ENCODE measurements around the gene CNOT3. TPM values are rescaled to one million over a fixed set of nuclear protein-coding genes. Genes with fewer than 3 reads are reported as not detected.

The CNOT3 gene
- total RNA-seq, 1 experiment from 2014 or later = 76.7 TPM

DNA sequence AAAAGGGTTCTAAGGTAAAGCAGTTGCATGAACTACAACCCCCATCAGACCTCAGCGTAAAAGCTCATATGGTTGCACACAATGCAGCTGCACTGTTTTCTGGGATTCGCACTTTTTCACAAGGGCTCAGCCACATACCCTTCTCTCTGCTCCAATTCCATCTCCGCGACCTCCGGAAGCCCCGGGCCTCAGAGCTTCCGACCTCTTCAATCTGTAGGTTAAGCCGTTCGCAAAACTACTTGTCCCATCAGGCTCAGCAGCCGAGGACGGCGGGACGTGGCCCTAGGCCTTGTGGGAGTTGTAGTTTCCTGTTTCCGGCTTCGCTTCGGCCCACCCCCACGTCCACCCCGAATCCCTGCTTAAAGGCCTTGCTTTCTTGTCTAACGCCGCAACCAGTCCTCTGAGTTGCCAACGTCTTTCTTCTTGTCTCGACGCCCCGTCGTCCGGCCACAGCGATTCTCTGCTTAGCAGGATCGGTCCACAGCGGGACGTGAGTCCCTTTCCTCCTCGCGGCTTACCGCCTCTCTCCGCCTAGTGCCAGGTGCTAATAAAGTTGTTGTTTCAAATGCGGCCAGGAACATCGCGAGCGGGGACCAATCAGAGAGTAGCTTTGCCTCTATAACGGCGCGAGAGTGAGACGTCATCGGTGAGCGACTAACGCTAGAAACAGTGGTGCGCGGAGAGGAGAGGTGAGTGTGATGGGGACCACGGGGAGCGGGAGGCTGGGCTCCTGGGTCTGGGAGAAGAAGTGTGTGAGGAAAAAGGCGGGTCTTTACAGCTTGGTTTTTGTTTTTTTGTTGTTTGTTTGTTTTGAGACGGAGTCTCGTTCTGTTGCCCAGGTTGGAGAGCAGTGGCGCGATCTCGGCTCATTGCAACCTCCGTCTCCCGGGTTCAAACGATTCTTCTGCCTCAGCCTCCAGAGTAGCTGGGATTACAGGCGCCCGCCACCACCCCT lies 22.2 kb upstream of the CNOT3 start, which contains the start of the genes PRPF31 and TFPT (continued):
- TF ChIP-seq POLR2AphosphoS5 (IDR thresholded peaks at IDR 0.05; ENCODE audit: low read depth, low read length) (peak; percentile 84), EZH2 (IDR thresholded peaks at IDR 0.05) (no peak), CBX3 (IDR thresholded peaks at IDR 0.05; ENCODE audit: low read depth) (peak; percentile 90), ZFX (IDR thresholded peaks at IDR 0.05) (peak; percentile 97), RAD21 (IDR thresholded peaks at IDR 0.05; ENCODE audit: low read depth) (no peak), CEBPB (IDR thresholded peaks at IDR 0.05; ENCODE audit: low read depth) (no peak)

GRCh38 chr19:54121259-54121658 lies 16.3 kb upstream of the CNOT3 start:
- no peak overlapping the region for H3K9ac ChIP-seq (ENCODE audit: low read length)
- ChIA-PET POLR2A (no interaction called here), CTCF (no interaction called here), RAD21 (ENCODE audit: low non-redundant PET in 1 of 2, low total read pairs in 2 of 2, uncharacterized antibody in 2 of 2, unreplicated experiment in 2 of 2) (no interaction called here)
- H3K4me1 ChIP-seq (ENCODE audit: control insufficient read depth in 1 of 2, insufficient read depth in 2 of 2, low read length in 2 of 2) = peaks cover 6 to 10% of the 10 kb centered on the region in 2 experiments; a peak in 3 of 4 replicates
- BruUV-seq (replicated peaks) = no TSS peak
- H3K9me2 ChIP-seq (ENCODE audit: insufficient read depth) = no peaks in the 10 kb centered on the region
- H3K36me3 ChIP-seq (ENCODE audit: control insufficient read depth in 1 of 2, insufficient read depth in 2 of 2, low read length in 2 of 2) = peaks cover 29 to 46% of the 10 kb centered on the region in 2 experiments; a peak in 3 of 4 replicates
- H3K79me2 ChIP-seq (ENCODE audit: insufficient read depth, low read length) = peaks cover 24% of the 10 kb centered on the region
- no peak overlapping the region for H3K27ac ChIP-seq (ENCODE audit: low read depth, low read length)
- no peak for ATAC-seq
- no peak for DNase-seq (ENCODE audit: low read depth, low spot score)
- H3K27me3 ChIP-seq (ENCODE audit: insufficient read depth, low read length) = no peaks in the 10 kb centered on the region
- intact Hi-C loops (cut with micrococcal nuclease) = no loop called here
- no peak overlapping the region for H2AFZ ChIP-seq (ENCODE audit: low read depth, low read length, poor library complexity, severe bottlenecking)
- H4K20me1 ChIP-seq (ENCODE audit: insufficient read depth) = no peaks in the 10 kb centered on the region
- H3K4me2 ChIP-seq (ENCODE audit: low read length) = no peak overlapping the region
- no peaks in the 10 kb centered on the region for H3K9me3 ChIP-seq (ENCODE audit: control insufficient read depth in 1 of 2, insufficient read depth in 1 of 2, low read depth in 1 of 2, low read length in 2 of 2)
- H3K4me3 ChIP-seq (replicated peaks in 1 of 2; ENCODE audit: low read depth in 1 of 2, low read length in 2 of 2) = no peak overlapping the region
- no peak for TF ChIP-seq SRF (IDR thresholded peaks at IDR 0.05; ENCODE audit: low read depth)

- intact Hi-C loops (cut with micrococcal nuclease) = no loop called here
- Histone ChIP-seq H2AFZ (ENCODE audit: low read depth, low read length, poor library complexity, severe bottlenecking) (no peak overlapping the region), H3K27ac (ENCODE audit: low read depth, low read length) (no peak overlapping the region), H3K79me2 (ENCODE audit: insufficient read depth, low read length) (peaks cover under 1% of the 10 kb centered on the region; the same call in 1 of the 2 replicates), H3K36me3 (ENCODE audit: control insufficient read depth in 1 of 2, insufficient read depth in 2 of 2, low read length in 2 of 2) (peaks cover 36 to 43% of the 10 kb centered on the region in 2 experiments; a peak in 3 of 4 replicates), H3K27me3 (ENCODE audit: insufficient read depth, low read length) (no peaks in the 10 kb centered on the region), H3K4me3 (replicated peaks in 1 of 2; ENCODE audit: low read depth in 1 of 2, low read length in 2 of 2) (no peak overlapping the region), H4K20me1 (ENCODE audit: insufficient read depth) (no peaks in the 10 kb centered on the region), H3K9me2 (ENCODE audit: insufficient read depth) (no peaks in the 10 kb centered on the region), H3K9me3 (ENCODE audit: control insufficient read depth in 1 of 2, insufficient read depth in 1 of 2, low read depth in 1 of 2, low read length in 2 of 2) (no peaks in the 10 kb centered on the region), H3K9ac (ENCODE audit: low read length) (no peak overlapping the region), H3K4me2 (ENCODE audit: low read length) (no peak overlapping the region), H3K4me1 (ENCODE audit: control insufficient read depth in 1 of 2, insufficient read depth in 2 of 2, low read length in 2 of 2) (no peaks in the 10 kb centered on the region)
- no peak for ATAC-seq
- CTCF ChIA-PET = no interaction called here
- BruUV-seq (replicated peaks) = no TSS peak
- POLR2A ChIA-PET = interaction anchor here (1.4 kb wide), 1 partner anchor 14 kb away, joined by 3 read pairs; the partner anchor contains the start of gene CNOT3
- no peak for DNase-seq (ENCODE audit: low read depth, low spot score)
- RAD21 ChIA-PET (ENCODE audit: low non-redundant PET in 1 of 2, low total read pairs in 2 of 2, uncharacterized antibody in 2 of 2, unreplicated experiment in 2 of 2) = no interaction called here
- TF ChIP-seq EGR1 (IDR thresholded peaks at IDR 0.05; ENCODE audit: low read depth) (no peak), YY1 (IDR thresholded peaks at IDR 0.05; ENCODE audit: extremely low read depth, insufficient replicate concordance, low read depth, low read length) (no peak), ATF3 (IDR thresholded peaks at IDR 0.05) (no peak), CBX3 (IDR thresholded peaks at IDR 0.05; ENCODE audit: low read depth) (no peak), MAX (IDR thresholded peaks at IDR 0.05) (no peak), POLR2A (IDR thresholded peaks at IDR 0.05; ENCODE audit: borderline replicate concordance, extremely low read depth, insufficient read depth, insufficient read length) (no peak), POLR2AphosphoS5 (IDR thresholded peaks at IDR 0.05; ENCODE audit: low read depth, low read length) (no peak), ZFX (IDR thresholded peaks at IDR 0.05) (no peak), JUND (IDR thresholded peaks at IDR 0.05) (no peak), TCF7L2 (IDR thresholded peaks at IDR 0.05; ENCODE audit: borderline replicate concordance, extremely low read depth, insufficient read depth, insufficient read length) (no peak), EZH2phosphoT487 (IDR thresholded peaks at IDR 0.05; ENCODE audit: borderline replicate concordance) (no peak), RAD21 (IDR thresholded peaks at IDR 0.05; ENCODE audit: low read depth) (no peak)
- TF ChIP-seq, protein P1, sequence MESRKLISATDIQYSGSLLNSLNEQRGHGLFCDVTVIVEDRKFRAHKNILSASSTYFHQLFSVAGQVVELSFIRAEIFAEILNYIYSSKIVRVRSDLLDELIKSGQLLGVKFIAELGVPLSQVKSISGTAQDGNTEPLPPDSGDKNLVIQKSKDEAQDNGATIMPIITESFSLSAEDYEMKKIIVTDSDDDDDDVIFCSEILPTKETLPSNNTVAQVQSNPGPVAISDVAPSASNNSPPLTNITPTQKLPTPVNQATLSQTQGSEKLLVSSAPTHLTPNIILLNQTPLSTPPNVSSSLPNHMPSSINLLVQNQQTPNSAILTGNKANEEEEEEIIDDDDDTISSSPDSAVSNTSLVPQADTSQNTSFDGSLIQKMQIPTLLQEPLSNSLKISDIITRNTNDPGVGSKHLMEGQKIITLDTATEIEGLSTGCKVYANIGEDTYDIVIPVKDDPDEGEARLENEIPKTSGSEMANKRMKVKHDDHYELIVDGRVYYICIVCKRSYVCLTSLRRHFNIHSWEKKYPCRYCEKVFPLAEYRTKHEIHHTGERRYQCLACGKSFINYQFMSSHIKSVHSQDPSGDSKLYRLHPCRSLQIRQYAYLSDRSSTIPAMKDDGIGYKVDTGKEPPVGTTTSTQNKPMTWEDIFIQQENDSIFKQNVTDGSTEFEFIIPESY (IDR thresholded peaks at IDR 0.05; ENCODE audit: extremely low read depth, insufficient replicate concordance, low read length) = no peak
Measured at GRCh38 chr19:54123682-54124081, 13.9 kb upstream of the CNOT3 start.
